Esophagus squamous epithelium (tissue), 5 donors: ENCODE measurements around the gene SNCAIP. TPM values are rescaled to one million over a fixed set of nuclear protein-coding genes. Genes with fewer than 3 reads are reported as not detected.

Experiments used
- DNase-seq: peaks from one replicate; lab custom pipeline; 2025; lab: John Stamatoyannopoulos, UW
- H3K27ac ChIP-seq, 4 donors: fragments of 200-600 bp; sonication (generic); one replicate each; pipeline ENCODE4 v1.5.1; 2016 to 2019; ENCODE audit warnings: mild to moderate bottlenecking in 1 of 4
- H3K27me3 ChIP-seq, 4 donors: fragments of 200-600 bp; sonication (generic); 1 replicate in 3 of 4; 2 replicates in 1 of 4; pipeline versions ENCODE4 v1.5.1 to v1.6.0; 2017 to 2021; ENCODE audit warnings: antibody characterized with exemption in 1 of 4
- H3K36me3 ChIP-seq, 3 donors: fragments of 200-600 bp; sonication (generic); one replicate each; pipeline ENCODE4 v1.5.1; 2016 to 2019
- H3K4me1 ChIP-seq, 3 donors: fragments of 200-600 bp; sonication (generic); one replicate each; pipeline ENCODE4 v1.5.1; 2017 to 2019
- H3K4me3 ChIP-seq, 4 donors: fragments of 200-600 bp; sonication (generic); 1 replicate in 3 of 4; 2 replicates in 1 of 4; pipeline ENCODE4 v1.5.1; 2016 to 2019; ENCODE audit warnings: mild to moderate bottlenecking in 2 of 4, moderate library complexity in 1 of 4
- H3K9me3 ChIP-seq, 3 donors: fragments of 200-600 bp; sonication (generic); one replicate each; pipeline ENCODE4 v1.5.1; 2016 to 2019
- CTCF ChIP-seq, 6 experiments: fragments of 450-650 bp in 4 of 6; fragments of 200-600 bp in 2 of 6; sonication (generic) in 2 of 6; IDR thresholded peaks; one replicate each; pipeline ENCODE4 v1.5.1; 2016 to 2019; ENCODE audit warnings: antibody characterized with exemption in 6 of 6, mild to moderate bottlenecking in 4 of 6, moderate library complexity in 4 of 6
- POLR2A ChIP-seq, 4 donors: fragments of 450-650 bp; IDR thresholded peaks; one replicate each; pipeline ENCODE4 v1.6.1; 2017; ENCODE audit warnings: antibody characterized with exemption in 4 of 4, mild to moderate bottlenecking in 4 of 4, moderate library complexity in 3 of 4
- WGBS, 2 donors: methylation state at CpG; one replicate each; pipeline ENCODE4 v1.1.5; 2018; 5-methylcytosine and 5-hydroxymethylcytosine counted together
- intact Hi-C: fragments of 100-400 bp; cut with DNase I; formaldehyde crosslinking; loops from one replicate; pipeline ENCODE4 v1.15.0; 2022
- total RNA-seq, 4 donors: library from RNA; depleted of rRNA; stranded (reverse); fragments of >200 nt; gene quantifications; one replicate each; pipeline ENCODE4 v1.1.0, GENCODE V29; 2016
- donor health status: DM: yes; HTN: yes; CAD: no.

Gene SNCAIP
- total RNA-seq, 4 donors from 2014 or later = 0.48 to 3.3 (median 2.3) TPM

GRCh38 chr5:122354293-122354692 is 42.3 kb downstream of the SNCAIP start:
- Histone ChIP-seq H3K27ac (no peak overlapping the region), H3K9me3 (no peaks in the 10 kb centered on the region), H3K36me3 (no peaks in the 10 kb centered on the region), H3K4me1 (peaks cover 0 to 23% (median 0%) of the 10 kb centered on the region in 3 donors), H3K27me3 (no peaks in the 10 kb centered on the region), H3K4me3 (no peak overlapping the region)
- WGBS, 2 donors = 63 to 74% methylated on average over 3 of the region's 3 CpGs
- TF ChIP-seq CTCF (IDR thresholded peaks at IDR 0.05) (no peak), POLR2A (IDR thresholded peaks at IDR 0.05) (no peak)
- no peak for DNase-seq
- intact Hi-C loops = no loop called here

GRCh38 chr5:122355324-122355723 is 43.3 kb downstream of the SNCAIP start:
- no peaks in the 10 kb centered on the region for H3K36me3 ChIP-seq

GRCh38 chr5:122356855-122357254 is 44.8 kb downstream of the SNCAIP start:
- Histone ChIP-seq H3K4me3 (no peak overlapping the region), H3K9me3 (no peaks in the 10 kb centered on the region), H3K36me3 (no peaks in the 10 kb centered on the region), H3K4me1 (peaks cover 0 to 22% (median 0%) of the 10 kb centered on the region in 3 donors), H3K27me3 (no peaks in the 10 kb centered on the region), H3K27ac (no peak overlapping the region)
- intact Hi-C loops = no loop called here
- TF ChIP-seq POLR2A (IDR thresholded peaks at IDR 0.05) = no peak
- no peak for TF ChIP-seq CTCF (IDR thresholded peaks at IDR 0.05)
- 79 to 80% methylated on average over 2 of the region's 2 CpGs for WGBS, 2 donors
- no peak for DNase-seq

More at GRCh38 chr5:122355324-122355723, 43.3 kb downstream of the SNCAIP start:
- DNase-seq = no peak
- no peak overlapping the region for H3K27ac ChIP-seq
- intact Hi-C loops = no loop called here
- H3K4me1 ChIP-seq = peaks cover 0 to 23% (median 0%) of the 10 kb centered on the region in 3 donors
- H3K4me3 ChIP-seq = no peak overlapping the region
- TF ChIP-seq POLR2A (IDR thresholded peaks at IDR 0.05) = no peak
- no peak for TF ChIP-seq CTCF (IDR thresholded peaks at IDR 0.05)
- H3K27me3 ChIP-seq = no peaks in the 10 kb centered on the region
- WGBS, 2 donors = 87 to 89% methylated on average over 3 of the region's 3 CpGs
- no peaks in the 10 kb centered on the region for H3K9me3 ChIP-seq

- no peaks in the 10 kb centered on the region for H3K27me3 ChIP-seq
- no peak for TF ChIP-seq CTCF (IDR thresholded peaks at IDR 0.05)
- no peak for TF ChIP-seq POLR2A (IDR thresholded peaks at IDR 0.05)
- WGBS, 2 donors = 15 to 21% methylated on average over 4 of the region's 4 CpGs
- no peak overlapping the region for H3K27ac ChIP-seq
- intact Hi-C loops = no loop called here
- H3K36me3 ChIP-seq = no peaks in the 10 kb centered on the region
- no peak for DNase-seq
- no peaks in the 10 kb centered on the region for H3K9me3 ChIP-seq
- no peak overlapping the region for H3K4me3 ChIP-seq
- peaks cover 0 to 14% (median 0%) of the 10 kb centered on the region in 3 donors for H3K4me1 ChIP-seq
Observed at GRCh38 chr5:122358372-122358979, 46.4 kb downstream of the SNCAIP start.

- TF ChIP-seq POLR2A (IDR thresholded peaks at IDR 0.05) (no peak), CTCF (IDR thresholded peaks at IDR 0.05) (no peak)
- H3K4me3 ChIP-seq = no peak overlapping the region
- H3K27me3 ChIP-seq = no peaks in the 10 kb centered on the region
- WGBS, 2 donors = 83 to 85% methylated on average over 4 of the region's 4 CpGs
- no peaks in the 10 kb centered on the region for H3K36me3 ChIP-seq
- no peak overlapping the region for H3K27ac ChIP-seq
- intact Hi-C loops = no loop called here
- no peak for DNase-seq
- H3K9me3 ChIP-seq = no peaks in the 10 kb centered on the region
- peaks cover 0 to 14% (median 0%) of the 10 kb centered on the region in 3 donors for H3K4me1 ChIP-seq
Observed at GRCh38 chr5:122362361-122362760, 50.3 kb downstream of the SNCAIP start.
